ENCODE data around the gene NRP2. TPM values are rescaled to one million over a fixed set of nuclear protein-coding genes. Genes with fewer than 3 reads are reported as not detected.

Gene NRP2
- total and polyA plus RNA-seq, 4 experiments from 2014 or later = 1.1 to 2.1 TPM; not detected in 2

DNA sequence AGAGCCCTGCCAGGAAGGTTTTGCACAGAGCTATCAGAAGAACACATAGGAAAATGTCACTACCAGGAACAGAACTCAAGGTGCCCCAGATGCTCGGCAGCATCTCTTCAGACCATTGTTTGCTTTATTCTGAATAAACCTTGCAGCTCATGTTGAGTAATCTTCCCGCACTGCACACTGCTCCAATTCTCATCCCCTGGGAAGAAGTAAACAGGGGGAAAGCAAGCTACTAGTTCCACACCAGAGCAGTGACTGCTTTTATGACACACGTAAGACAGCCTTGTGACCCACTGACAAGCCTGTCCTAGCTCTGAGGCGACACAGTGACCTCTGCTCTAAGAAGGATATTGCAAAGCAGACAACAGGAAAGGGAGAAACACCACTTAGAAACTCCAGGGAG is 44.2 kb downstream of the NRP2 start:
- no peak overlapping the region for H3K4me3 Mint-ChIP-seq

GRCh38 chr2:205727174-205727573 is 44.9 kb downstream of the NRP2 start:
- Mint-ChIP-seq H3K9me3 (peaks cover 0 to 2% (median 0%) of the 10 kb centered on the region in 8 donors), H3K36me3 (no peaks in the 10 kb centered on the region)
- POLR2A ChIA-PET (ENCODE audit: partially characterized antibody) = no interaction called here

More for the DNA sequence above, 44.2 kb downstream of the NRP2 start:
- no peak overlapping the region for H3K4me3 ChIP-seq (ENCODE audit: low read length in 2 of 2)
- no peak overlapping the region for H3K27ac ChIP-seq (ENCODE audit: low read depth, low read length)
- H3K9me3 Mint-ChIP-seq = peaks cover 0 to 2% (median 0%) of the 10 kb centered on the region in 8 donors
- H3K4me1 ChIP-seq (ENCODE audit: insufficient read depth, low read length) = no peaks in the 10 kb centered on the region
- ChIA-PET CTCF (ENCODE audit: partially characterized antibody) (no interaction called here), POLR2A (ENCODE audit: partially characterized antibody) (no interaction called here)
- no peak overlapping the region for H3K27ac Mint-ChIP-seq
- no peaks in the 10 kb centered on the region for H3K27me3 Mint-ChIP-seq
- no peaks in the 10 kb centered on the region for H3K36me3 Mint-ChIP-seq
- H3K4me1 Mint-ChIP-seq = no peaks in the 10 kb centered on the region
- no peaks in the 10 kb centered on the region for H3K27me3 ChIP-seq (ENCODE audit: insufficient read depth, low read length)
- DNase-seq = no peak
- H3K36me3 ChIP-seq (ENCODE audit: insufficient read depth, low read length) = no peaks in the 10 kb centered on the region
- H3K9me3 ChIP-seq (ENCODE audit: control insufficient read depth in 1 of 2, low read length in 2 of 2) = no peaks in the 10 kb centered on the region
- intact Hi-C loops (cut with micrococcal nuclease) = no loop called here

DNA sequence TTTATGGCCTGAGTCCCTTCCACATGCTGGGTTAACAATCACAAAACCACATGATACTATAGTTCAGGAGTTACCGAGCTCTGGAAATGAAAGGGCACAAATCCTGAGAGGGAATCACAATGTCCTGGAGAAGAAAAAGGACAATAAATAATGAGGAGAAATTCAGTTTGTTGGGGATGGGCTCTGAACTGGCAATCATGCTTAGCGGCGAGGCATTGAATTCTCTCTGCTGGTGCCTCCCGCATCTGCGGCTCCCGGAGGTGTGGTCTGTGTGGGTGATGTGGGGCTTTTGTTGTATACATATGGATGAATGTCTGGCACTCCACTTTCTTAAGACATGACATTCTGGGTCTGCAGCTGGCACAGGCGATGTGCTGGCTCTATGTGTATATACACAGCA is 46.1 kb downstream of the NRP2 start:
- POLR2A ChIA-PET (ENCODE audit: partially characterized antibody) = no interaction called here
- CTCF ChIA-PET (ENCODE audit: partially characterized antibody) = no interaction called here
- intact Hi-C loops (cut with micrococcal nuclease) = no loop called here
- Mint-ChIP-seq H3K27ac (no peak overlapping the region), H3K4me1 (no peaks in the 10 kb centered on the region), H3K36me3 (no peaks in the 10 kb centered on the region), H3K9me3 (peaks cover 0 to 2% (median 0%) of the 10 kb centered on the region in 8 donors), H3K4me3 (no peak overlapping the region), H3K27me3 (no peaks in the 10 kb centered on the region)
- Histone ChIP-seq H3K36me3 (ENCODE audit: insufficient read depth, low read length) (no peaks in the 10 kb centered on the region), H3K4me1 (ENCODE audit: insufficient read depth, low read length) (no peaks in the 10 kb centered on the region), H3K27ac (ENCODE audit: low read depth, low read length) (no peak overlapping the region), H3K9me3 (ENCODE audit: control insufficient read depth in 1 of 2, low read length in 2 of 2) (no peaks in the 10 kb centered on the region), H3K27me3 (ENCODE audit: insufficient read depth, low read length) (no peaks in the 10 kb centered on the region), H3K4me3 (ENCODE audit: low read length in 2 of 2) (no peak overlapping the region)
- no peak for DNase-seq

More at GRCh38 chr2:205727174-205727573, 44.9 kb downstream of the NRP2 start:
- H3K4me3 Mint-ChIP-seq = no peak overlapping the region
- no peak overlapping the region for H3K27ac Mint-ChIP-seq
- no peaks in the 10 kb centered on the region for H3K27me3 Mint-ChIP-seq
- Histone ChIP-seq H3K4me1 (ENCODE audit: insufficient read depth, low read length) (no peaks in the 10 kb centered on the region), H3K36me3 (ENCODE audit: insufficient read depth, low read length) (no peaks in the 10 kb centered on the region), H3K4me3 (ENCODE audit: low read length in 2 of 2) (no peak overlapping the region), H3K27ac (ENCODE audit: low read depth, low read length) (no peak overlapping the region), H3K27me3 (ENCODE audit: insufficient read depth, low read length) (no peaks in the 10 kb centered on the region), H3K9me3 (ENCODE audit: control insufficient read depth in 1 of 2, low read length in 2 of 2) (no peaks in the 10 kb centered on the region)
- intact Hi-C loops (cut with micrococcal nuclease) = no loop called here
- CTCF ChIA-PET (ENCODE audit: partially characterized antibody) = no interaction called here
- H3K4me1 Mint-ChIP-seq = no peaks in the 10 kb centered on the region
- no peak for DNase-seq

DNA sequence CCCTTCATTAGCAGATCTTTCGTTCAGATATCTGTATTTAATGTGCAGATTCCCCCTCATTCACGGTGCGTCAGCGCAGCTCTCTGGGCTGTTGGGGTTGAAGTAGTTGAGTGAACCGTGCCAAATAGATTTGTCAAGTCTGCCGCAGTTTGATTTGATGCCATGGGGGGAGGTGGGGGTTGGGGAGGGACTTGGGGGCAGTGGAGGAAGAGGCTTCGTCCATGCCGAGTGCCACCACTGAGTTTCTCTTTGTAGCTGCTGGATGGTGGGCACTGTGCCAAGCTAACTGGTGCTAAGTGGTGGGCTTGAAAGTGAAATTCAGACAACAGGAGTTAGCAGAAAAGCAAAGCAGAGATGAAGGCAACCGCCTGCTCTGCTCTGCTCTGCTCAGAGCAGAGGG is 47.9 kb downstream of the NRP2 start:
- Mint-ChIP-seq H3K27me3 (no peaks in the 10 kb centered on the region), H3K36me3 (no peaks in the 10 kb centered on the region), H3K4me1 (no peaks in the 10 kb centered on the region), H3K9me3 (peaks cover 0 to 2% (median 0%) of the 10 kb centered on the region in 8 donors), H3K4me3 (no peak overlapping the region), H3K27ac (no peak overlapping the region)
- Histone ChIP-seq H3K4me1 (ENCODE audit: insufficient read depth, low read length) (no peaks in the 10 kb centered on the region), H3K27ac (ENCODE audit: low read depth, low read length) (no peak overlapping the region), H3K36me3 (ENCODE audit: insufficient read depth, low read length) (no peaks in the 10 kb centered on the region), H3K9me3 (ENCODE audit: control insufficient read depth in 1 of 2, low read length in 2 of 2) (no peaks in the 10 kb centered on the region), H3K27me3 (ENCODE audit: insufficient read depth, low read length) (no peaks in the 10 kb centered on the region), H3K4me3 (ENCODE audit: low read length in 2 of 2) (no peak overlapping the region)
- POLR2A ChIA-PET (ENCODE audit: partially characterized antibody) = no interaction called here
- CTCF ChIA-PET (ENCODE audit: partially characterized antibody) = no interaction called here
- intact Hi-C loops (cut with micrococcal nuclease) = no loop called here
- no peak for DNase-seq

GRCh38 chr2:205730701-205731582 is 48.6 kb downstream of the NRP2 start:
- H3K4me3 Mint-ChIP-seq = no peak overlapping the region
- H3K4me1 ChIP-seq (ENCODE audit: insufficient read depth, low read length) = no peaks in the 10 kb centered on the region
- H3K27me3 Mint-ChIP-seq = no peaks in the 10 kb centered on the region
- H3K27me3 ChIP-seq (ENCODE audit: insufficient read depth, low read length) = no peaks in the 10 kb centered on the region
- H3K4me3 ChIP-seq (ENCODE audit: low read length in 2 of 2) = no peak overlapping the region
- no peaks in the 10 kb centered on the region for H3K9me3 ChIP-seq (ENCODE audit: control insufficient read depth in 1 of 2, low read length in 2 of 2)
- H3K36me3 Mint-ChIP-seq = no peaks in the 10 kb centered on the region
- no peak overlapping the region for H3K27ac Mint-ChIP-seq
- H3K27ac ChIP-seq (ENCODE audit: low read depth, low read length) = no peak overlapping the region
- H3K4me1 Mint-ChIP-seq = no peaks in the 10 kb centered on the region
- intact Hi-C loops (cut with micrococcal nuclease) = no loop called here
- ChIA-PET CTCF (ENCODE audit: partially characterized antibody) (interaction anchor here (0.6 kb wide), 1 partner anchor 189 kb away, joined by 5 read pairs; no protein-coding TSS in a partner anchor), POLR2A (ENCODE audit: partially characterized antibody) (no interaction called here)
- no peaks in the 10 kb centered on the region for H3K36me3 ChIP-seq (ENCODE audit: insufficient read depth, low read length)
- DNase-seq = no peak
- peaks cover 0 to 2% (median 0%) of the 10 kb centered on the region in 8 donors for H3K9me3 Mint-ChIP-seq

DNA sequence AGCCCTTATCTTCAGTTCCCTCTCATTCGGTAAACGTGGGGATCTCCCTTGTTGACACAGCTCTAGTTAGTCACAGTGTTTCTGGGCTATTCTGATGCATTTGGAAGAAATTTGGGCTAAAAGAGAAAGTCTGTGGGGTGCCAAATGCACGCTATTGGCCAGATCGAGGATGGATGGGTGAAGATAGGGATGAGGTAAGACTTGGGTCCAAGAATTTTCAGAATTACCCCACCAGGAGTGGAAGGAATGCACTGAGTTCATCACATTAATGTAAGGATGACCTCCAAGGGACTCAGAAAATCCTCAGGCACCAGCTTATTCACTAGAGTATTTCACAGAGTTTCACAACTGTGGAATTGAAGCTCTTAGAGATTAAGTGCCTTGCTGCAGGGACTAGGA is 49.3 kb downstream of the NRP2 start:
- Mint-ChIP-seq H3K9me3 (no peaks in the 10 kb centered on the region), H3K27me3 (no peaks in the 10 kb centered on the region), H3K4me3 (no peak overlapping the region), H3K36me3 (no peaks in the 10 kb centered on the region), H3K27ac (no peak overlapping the region), H3K4me1 (no peaks in the 10 kb centered on the region)
- POLR2A ChIA-PET (ENCODE audit: partially characterized antibody) = no interaction called here
- Histone ChIP-seq H3K4me1 (ENCODE audit: insufficient read depth, low read length) (no peaks in the 10 kb centered on the region), H3K9me3 (ENCODE audit: control insufficient read depth in 1 of 2, low read length in 2 of 2) (no peaks in the 10 kb centered on the region), H3K36me3 (ENCODE audit: insufficient read depth, low read length) (no peaks in the 10 kb centered on the region), H3K27ac (ENCODE audit: low read depth, low read length) (no peak overlapping the region), H3K27me3 (ENCODE audit: insufficient read depth, low read length) (no peaks in the 10 kb centered on the region), H3K4me3 (ENCODE audit: low read length in 2 of 2) (no peak overlapping the region)
- CTCF ChIA-PET (ENCODE audit: partially characterized antibody) = interaction anchor here (0.6 kb wide), 1 partner anchor 190 kb away, joined by 5 read pairs; no protein-coding TSS in a partner anchor
- DNase-seq = no peak
- intact Hi-C loops (cut with micrococcal nuclease) = no loop called here

- no peak for DNase-seq
- ChIA-PET POLR2A (ENCODE audit: partially characterized antibody) (no interaction called here), CTCF (ENCODE audit: partially characterized antibody) (no interaction called here)
- H3K36me3 ChIP-seq (ENCODE audit: insufficient read depth, low read length) = no peaks in the 10 kb centered on the region
- no peak overlapping the region for H3K27ac ChIP-seq (ENCODE audit: low read depth, low read length)
- no peaks in the 10 kb centered on the region for H3K4me1 ChIP-seq (ENCODE audit: insufficient read depth, low read length)
- intact Hi-C loops (cut with micrococcal nuclease) = no loop called here
- Mint-ChIP-seq H3K4me3 (no peak overlapping the region), H3K4me1 (no peaks in the 10 kb centered on the region), H3K27me3 (no peaks in the 10 kb centered on the region), H3K27ac (no peak overlapping the region), H3K9me3 (no peaks in the 10 kb centered on the region), H3K36me3 (no peaks in the 10 kb centered on the region)
- H3K4me3 ChIP-seq (ENCODE audit: low read length in 2 of 2) = no peak overlapping the region
- no peaks in the 10 kb centered on the region for H3K9me3 ChIP-seq (ENCODE audit: control insufficient read depth in 1 of 2, low read length in 2 of 2)
- H3K27me3 ChIP-seq (ENCODE audit: insufficient read depth, low read length) = no peaks in the 10 kb centered on the region
Observed at GRCh38 chr2:205732314-205732713, 50.0 kb downstream of the NRP2 start.
